HG03139 (cell line): ENCODE data around the gene MAP7D1.

Experiments used
- ATAC-seq: cut with Tn5 transposase; IDR thresholded peaks from one replicate; pipeline ENCODE4 v1.9.1; 2021; ENCODE audit not compliant: unreplicated experiment

Gene MAP7D1

DNA sequence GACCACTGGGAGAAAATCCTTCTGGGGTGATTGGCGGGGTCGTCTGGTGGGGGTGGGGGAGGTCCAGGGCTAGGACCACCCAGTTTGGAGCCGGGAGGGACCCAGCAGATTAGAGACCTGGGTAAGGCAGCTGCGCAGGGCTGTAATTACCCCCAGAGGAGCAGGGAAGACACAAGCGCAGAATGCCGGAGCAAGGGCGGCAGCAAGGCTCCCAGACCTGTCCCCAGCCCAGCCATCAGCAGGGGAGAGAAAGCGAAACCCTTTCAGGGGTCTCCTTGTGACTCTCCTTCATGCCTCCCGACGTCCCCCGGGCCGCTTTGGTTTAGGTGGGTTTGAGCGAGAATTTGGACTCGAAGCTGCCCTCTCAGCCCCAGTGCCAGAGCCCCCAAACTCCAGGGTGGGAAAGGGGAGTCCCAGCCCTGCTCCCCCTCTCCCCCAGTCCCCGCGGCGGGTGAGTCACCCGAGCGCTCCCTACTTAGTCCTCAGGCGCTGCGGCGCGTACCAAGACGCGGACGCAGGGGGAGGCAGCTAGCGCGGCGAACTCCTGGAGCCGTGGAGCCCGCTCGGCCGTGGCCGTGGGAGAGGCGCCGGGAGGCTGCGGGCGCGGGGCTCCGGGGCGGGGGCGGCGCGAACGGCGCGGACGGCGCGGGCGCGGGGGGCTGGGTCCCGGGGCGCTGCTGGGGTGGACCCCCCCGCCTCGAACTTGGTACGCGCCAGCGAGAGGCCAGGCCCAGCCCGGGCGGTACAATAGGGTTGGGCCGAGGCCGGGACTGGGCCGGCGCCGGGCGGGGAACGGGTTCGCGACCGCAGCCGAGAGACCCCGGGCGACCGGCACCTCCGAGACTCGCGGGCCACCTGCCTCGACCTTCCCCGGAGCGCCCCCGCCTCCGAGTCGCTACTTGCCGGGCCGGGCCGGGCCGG, at the start of gene MAP7D1:
Gene MAP7D1 (plus strand): TSS at position 753 of the 921 bp plus-strand sequence. CDS start 258 bp downstream, outside the sequence.
- ATAC-seq = peak; percentile 40

DNA sequence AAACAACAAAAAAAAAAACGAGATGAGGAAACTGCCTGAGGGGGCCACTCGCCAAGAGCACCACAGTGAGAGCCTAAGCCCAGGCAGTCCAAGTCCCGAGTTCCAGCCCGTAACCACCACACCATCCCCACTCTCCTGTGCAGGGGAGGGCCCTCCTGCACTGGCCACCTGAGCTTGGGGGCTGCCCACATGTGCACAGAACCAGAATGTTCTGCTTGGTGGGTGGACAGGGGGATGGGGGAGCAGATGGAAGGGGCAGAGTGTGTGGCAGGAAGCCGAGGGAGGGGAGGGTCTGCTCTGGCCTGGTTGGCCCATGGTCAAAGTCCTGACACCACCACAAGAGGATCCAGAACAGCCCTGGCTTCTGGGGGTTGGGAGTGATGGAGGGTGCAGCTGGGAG, 49.7 kb upstream of the MAP7D1 start:
- ATAC-seq = no peak

DNA sequence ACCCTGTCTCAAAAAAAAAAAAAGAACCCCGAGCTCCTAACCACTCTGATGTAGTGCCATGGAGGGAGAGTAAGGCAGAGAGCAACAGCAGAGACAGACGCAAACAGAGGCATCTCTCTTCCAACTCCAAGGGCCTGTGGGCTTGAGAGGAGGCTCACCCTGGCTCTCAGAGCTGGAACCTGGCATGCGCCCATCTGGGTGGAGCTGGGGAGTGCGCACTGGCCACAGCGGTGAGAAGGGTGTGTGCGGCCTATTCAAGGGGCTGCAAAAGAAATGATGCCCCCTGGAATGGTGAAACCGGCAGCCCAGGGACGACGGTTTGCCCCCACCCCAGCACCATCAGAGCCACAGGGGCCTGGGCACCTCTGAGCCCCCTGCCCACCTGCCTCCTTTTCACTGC, 48.6 kb upstream of the MAP7D1 start:
- ATAC-seq = no peak

DNA sequence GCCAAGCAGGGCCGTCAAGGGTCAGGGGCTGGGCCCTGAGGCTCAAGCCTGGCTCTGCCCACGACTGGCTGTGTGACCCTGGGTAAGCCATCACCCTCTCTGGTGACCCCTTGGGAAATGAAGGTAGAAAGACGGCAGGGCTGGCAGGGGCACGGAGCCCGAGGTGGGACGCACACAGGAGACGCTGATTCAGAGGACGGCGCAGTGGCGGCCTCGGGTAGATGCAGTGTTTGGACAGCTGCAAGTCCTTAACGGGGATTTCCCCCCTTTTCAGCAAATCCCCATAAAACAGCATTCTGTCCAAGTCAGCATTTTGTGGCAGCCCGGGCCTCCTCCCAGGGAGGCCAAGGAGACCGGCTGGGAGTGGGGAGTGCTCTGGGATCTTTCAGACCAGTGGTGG, 47.6 kb upstream of the MAP7D1 start:
- ATAC-seq = no peak

DNA sequence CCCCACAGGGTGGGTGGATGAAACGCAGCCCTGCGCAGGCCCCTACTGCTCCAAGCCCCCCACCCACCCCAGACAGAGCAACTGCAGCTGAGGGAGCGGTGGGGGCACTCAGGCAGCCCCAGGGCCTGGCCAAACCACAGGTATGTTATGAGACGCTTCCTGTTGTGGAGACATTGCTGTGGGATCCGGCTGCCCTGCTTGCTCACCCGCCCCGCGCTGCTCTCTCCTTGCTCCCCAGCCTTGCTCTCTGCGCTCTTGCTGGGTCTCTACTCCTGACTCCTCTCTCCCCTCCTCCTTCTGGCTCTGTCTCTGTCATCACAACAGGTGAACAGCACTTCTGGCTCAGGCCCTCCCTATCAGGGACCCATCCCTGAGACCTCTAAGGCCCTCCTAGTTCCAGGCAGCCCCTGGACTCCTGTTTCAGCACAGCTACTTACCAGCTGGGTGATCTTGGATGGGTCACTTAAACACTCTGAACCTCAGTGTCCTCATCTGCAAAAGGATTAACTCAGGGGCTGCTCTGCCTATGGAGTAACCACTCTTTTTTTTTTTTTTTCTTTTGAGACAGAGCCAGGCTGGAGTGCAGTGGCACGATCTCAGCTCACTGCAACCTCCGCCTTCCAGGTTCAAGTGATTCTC, 46.8 kb upstream of the MAP7D1 start:
- ATAC-seq = no peak

DNA sequence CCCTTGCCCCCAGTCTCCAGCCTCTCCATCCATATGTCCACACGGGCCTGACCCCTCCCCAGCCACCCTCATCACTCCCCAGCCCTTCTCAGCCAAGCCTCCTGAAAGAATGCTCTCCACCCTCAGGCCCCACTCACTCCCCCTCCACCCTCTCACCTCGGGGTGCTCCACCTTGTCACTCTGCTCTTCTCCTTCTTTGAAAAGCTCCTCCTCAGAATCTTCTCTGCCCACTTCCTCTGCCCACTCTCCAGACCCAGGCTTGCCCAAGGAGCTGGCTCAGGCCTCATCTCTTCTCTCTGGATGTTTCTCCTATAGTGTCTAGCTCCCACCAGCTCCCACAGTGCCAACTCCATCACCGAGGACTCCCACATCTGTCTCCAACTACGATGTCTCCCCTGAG, 44.8 kb upstream of the MAP7D1 start:
- ATAC-seq = no peak

DNA sequence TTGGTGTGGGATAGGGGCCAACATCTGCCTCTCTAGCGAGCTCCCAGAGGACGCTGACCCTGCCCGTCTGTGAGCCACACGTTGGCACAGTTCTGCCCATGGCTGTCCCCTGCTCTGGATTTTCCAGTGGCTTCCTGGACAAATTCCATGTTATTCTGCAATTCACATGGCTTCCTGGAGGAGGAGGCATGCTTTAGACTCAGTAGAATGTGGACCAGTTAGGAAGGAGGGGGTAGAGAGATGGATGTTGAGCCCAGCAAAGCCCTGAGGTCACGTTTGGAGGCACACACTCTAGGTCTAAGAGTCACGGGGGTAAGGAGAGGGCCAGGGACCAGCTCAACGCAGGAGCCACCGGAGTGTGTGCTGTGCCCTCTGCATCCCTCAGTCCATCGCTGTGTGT, 43.1 kb upstream of the MAP7D1 start:
- ATAC-seq = no peak

DNA sequence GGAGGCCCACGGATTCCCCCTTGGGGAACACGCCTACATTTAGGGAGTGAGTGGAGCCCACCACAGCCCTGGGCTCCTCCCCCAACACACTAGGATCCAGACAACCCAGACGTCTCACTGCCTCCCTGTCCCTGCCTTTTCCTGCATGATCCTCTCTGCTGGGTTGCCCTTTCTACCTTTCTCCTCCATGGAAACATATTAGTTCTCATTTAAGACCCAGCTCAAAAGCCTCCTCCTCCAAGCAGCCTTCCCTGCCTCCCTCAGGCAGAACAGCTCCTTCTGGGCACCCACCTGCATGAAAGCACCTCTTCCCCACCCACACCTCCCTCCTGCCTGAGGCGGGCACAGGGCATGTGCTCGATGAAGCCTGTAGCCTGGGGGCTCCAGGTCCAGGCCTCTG, 41.6 kb upstream of the MAP7D1 start:
- no peak for ATAC-seq

DNA sequence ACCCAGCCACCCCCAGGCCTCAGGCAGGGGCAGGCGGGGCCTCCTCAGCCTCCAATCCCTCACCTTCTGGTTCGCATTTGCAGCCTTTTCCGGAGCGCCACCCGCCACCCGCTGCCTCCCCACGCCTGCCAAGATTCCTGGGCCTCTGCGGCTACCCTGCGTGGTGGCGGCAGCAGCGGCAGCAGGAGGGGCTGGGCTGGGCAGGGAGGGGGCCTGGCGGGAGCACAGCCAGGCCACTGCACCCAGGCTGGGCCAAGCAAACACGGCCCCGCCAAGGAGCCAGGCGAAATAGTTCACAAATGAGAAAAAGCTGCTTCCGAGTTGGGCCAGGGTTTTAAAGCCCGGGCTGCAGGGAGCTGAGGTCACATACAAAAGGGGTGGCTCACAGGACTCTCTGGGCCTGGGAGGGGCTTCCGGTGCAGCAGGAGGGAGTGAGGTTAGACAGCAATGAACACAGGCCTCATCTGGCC, 40.7 kb upstream of the MAP7D1 start:
- no peak for ATAC-seq

DNA sequence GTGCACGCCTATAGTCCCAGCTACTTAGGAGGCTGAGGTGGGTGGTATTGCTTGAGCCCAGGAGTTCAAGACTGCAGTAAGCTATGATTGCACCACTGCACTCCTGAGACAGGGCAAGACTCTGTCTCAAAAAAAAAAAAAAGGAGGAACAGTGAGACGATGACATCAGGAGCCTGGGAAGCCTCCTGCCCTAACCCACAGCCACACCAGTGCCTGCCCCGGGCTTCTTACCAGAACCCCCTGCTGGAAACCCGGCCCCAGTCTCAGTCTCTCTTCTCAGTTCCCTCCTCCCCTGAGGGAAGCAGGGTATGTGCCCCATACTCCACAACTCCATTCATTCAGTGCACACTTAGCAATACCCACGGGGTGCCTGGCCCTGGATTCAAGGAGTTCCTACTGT, 40.0 kb upstream of the MAP7D1 start:
- no peak for ATAC-seq

DNA sequence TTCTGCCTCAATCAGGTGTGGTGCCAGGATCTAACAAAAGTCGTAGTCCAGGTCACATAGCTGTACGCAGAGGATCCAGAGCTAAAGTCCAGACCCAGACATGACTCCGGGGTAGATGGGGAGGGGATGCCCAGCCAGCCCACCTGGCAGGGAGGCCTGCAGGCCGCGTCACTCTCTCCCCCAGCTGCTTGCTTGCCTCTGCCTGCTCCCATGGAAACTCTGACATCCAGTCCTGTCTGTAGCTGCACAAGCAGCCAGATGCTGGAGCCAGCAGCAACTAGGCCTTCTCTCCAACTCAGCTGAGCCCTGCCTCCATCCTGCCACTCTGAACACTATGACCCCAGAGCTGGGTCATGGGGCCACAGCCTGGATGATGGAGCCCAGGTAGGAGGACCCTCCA, 39.1 kb upstream of the MAP7D1 start:
- ATAC-seq = no peak

DNA sequence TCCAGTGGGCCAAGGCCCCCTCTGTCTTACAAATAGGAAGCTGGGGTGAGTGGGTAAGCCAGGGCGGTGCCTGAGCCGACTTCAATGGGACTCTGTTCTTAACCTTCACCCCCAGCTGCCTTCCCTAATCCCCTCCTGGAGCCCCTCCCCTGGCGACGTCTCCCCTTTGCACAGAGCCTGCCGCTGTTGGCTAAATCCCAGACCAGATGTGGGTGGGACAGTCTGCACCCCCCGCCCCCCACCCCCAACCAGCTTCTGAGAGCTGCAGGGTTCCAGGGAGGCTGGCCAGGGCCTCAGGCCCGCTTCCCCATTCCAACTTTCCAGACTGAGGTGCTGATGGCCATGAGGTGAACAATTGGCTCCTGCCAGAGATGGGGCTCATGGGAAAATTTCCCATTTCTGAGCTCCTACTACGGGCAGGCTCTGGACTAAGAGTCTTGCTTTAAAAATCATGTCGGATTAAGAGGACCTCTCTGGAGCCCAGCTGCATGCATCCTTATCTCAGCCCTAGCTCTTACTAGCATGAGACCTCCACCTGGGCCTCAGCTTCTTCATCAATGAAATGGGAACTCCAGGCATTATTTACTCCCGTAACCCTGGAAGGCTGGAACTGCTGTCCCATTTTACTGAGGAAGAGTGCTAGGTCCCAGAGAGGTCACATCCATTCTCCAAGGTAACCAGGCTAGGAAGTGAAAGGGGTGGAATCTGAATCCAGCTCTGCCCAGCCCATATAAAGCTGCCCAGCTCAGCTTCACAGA, 37.3 kb upstream of the MAP7D1 start:
- ATAC-seq = no peak

DNA sequence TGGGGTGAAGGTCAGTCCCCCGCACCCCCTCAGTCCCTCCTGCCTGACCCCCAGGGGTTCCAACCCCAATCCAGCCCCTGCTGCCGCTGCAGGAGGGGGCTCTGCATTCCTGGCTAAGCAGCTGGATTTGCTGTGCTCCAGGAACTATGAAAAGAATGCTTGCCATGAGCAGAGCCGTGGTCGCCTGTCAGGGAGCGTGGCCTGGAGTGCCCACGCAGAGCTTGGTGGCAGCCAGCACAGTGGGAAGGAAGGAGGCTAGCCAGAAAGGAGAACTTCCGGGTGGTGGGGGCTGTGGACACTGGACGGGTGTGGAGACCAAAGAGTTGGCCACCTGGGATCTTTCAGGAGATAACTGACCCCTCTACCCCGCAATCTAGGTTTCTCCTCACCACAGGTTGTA, 36.5 kb upstream of the MAP7D1 start:
- ATAC-seq = no peak

DNA sequence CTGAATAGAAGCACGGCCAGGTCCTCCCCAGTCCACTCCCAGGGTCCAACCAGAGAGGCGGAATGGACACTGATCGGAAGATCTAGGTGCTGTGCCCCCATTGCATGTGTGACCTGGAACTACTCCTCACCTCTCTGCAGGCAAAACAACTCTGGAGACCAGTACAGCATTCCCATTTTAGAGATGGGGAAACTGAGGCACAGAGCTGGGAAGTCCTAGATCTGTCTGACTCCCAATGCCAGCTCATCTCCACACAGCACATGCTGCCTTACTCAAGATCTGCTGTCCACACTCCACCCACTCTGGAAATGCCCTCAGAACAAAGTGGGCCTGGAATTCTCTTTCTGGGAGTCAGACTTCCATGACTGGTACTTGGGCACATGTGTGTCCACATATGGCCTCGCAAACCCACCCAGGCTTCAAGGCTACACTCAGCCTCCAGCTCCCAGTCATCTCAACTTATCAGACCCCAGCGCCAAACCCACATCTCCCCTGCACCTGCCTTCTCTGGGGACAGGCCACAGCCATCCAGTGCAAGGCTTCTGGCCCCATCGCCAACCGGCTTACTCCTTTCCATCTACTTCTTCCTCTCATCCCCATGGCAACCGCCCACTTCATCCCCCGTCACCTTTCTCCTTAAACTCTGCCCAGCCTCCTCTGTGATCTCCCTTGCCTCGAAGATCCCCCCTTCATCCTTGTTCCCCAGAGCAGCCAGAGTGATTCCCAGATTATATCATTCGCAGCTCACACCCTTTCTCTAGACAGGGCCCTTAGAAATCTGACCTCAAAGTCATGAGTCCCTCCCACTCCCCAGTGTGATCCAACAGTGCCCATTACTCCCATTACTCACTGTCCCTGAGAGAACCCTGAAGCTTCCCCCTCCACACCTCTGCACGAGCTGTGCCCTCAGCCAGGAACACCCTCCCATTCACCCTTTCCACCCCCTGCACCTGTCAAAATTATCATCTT, 33.6 kb upstream of the MAP7D1 start:
- no peak for ATAC-seq

DNA sequence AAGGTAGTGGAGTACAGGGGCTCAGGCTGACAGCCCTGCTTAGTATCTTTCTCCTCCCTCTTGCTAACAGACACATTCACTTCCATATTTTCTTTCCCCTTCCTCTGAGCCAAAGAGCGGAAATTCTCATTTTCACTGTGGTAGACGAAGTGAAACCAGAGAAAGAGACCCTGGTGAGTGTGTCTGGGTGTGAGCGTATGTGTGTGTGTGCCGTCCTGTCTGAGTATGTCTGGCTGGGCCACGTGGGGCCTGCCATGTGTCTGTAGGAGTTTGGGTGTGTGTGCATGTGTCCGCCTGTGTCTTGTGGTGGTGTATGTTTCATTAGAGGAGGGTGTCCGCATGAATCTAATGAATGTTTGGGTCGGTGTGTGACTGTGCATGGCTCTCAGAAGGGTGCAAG, 32.6 kb upstream of the MAP7D1 start:
- no peak for ATAC-seq

DNA sequence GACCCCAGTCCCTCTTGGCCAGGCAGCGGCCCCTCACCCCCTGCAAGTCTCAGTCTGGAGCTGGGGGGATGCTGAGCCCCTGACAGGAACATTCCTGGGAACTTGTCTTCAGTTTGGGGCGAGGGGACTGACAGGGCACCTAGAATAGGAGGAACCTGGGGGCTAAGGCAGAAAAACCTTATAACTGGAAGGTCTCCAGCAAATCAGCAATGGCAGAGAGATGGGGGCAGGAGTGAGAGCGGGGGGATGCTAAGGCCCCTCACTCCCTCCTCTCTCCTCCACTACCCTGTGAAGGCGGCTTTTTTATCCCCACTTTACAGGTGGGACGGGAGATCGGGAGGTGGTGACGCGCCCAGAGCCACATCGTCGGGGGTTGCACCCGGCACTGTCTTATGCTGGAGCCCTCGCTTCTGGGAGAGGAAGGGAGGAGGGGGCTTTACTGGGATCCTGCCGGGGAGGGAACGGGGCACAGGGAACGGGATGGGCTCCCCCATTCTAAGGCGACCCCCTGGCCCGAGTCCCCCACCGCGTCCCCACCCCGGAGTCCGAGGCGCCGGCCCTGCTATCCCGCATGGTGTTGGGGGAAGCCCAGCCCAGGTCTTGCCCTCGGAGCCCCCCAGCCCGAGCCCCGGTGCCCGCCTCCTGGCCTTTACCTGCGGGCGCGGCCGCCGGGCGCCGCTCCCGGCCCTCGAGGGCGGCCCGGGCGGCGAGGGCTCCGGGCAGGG, 31.4 kb upstream of the MAP7D1 start:
- no peak for ATAC-seq

DNA sequence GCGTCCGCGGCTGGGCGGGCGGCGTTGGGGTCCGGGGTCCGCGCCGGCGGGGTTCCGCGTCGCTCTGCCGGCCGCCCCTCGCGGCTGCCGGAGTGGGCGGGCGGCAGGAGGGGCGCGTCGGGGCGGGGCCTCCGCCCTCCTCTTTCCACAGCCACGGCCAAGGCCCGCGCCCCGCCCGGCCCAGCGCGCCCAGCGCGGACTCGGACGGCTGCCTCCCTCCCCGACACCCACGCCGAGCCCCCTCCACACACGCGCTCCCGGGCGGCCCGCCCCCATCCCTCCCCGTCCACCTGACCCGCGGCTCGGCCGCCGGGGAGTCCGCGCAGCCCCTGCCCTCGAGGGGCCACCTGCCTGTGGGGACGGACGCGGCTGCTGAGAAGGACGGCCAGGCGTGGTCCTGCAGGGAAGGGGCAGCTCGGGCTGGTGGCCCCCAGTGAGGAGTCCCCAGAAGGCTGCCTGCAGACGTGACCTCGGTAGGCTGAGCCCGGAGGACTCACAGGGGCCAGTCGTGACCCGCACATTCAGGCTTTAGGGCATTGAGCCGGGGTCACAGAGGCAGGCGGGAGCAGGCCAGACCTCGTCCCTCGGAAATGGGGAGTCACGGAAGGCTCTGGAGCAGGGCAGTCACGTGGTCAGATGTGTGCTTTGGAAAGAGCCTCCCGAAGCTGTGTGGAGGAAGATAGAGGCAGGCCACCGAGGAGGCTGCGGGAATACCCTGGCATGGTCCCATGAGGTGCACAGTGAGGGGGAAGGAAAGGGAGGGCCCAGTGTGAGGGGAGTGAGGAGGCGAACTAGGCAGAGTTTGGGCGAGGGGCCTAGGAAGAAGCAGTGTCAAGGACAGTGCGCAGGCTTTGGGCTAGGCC, 30.6 kb upstream of the MAP7D1 start, which contains the start of gene COL8A2:
Gene COL8A2 (minus strand): TSS at position 94 of the 863 bp plus-strand sequence. CDS start 24,980 bp downstream, outside the sequence.
- ATAC-seq = no peak

DNA sequence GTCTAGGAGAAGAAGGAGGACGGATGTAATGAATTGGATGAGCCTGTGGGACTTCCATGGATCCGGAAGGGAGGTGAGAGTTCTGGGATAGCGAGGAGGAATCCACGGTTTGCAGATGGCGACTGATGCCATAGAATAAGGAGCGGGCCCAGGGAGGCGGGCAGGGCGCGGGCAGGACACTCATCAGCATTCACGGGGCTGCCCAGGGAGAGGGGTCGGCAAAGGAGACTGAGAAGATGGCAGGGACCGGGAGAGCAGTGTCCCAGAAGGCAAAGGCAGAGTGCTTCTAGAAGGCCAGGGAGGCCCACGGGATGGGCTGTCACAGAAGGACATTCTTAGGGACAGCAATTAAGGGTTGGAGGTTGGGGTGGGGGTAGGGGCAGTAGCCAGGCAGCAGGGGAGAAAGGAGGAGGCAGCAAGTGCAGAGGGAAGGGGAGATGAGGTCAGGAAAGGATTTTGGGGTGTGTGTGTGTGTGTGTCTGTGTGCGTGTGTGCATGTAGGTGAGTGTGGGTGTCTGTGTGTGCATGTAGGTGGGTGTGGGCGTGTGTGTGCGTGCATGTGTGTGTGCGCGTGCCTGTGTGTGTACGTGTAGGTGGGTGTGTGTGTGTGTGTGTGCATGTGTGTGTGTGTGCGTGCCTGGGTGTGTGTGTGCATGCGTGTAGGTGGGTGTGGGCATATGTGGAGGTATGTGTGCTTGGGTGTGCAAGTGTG, 29.8 kb upstream of the MAP7D1 start:
- no peak for ATAC-seq
